ENCODE results near the gene CRLF3.

CRLF3 gene

GRCh38 chr17:30794372-30794771 is 30.1 kb downstream of the CRLF3 start:
- Histone ChIP-seq H3K9me3 (ENCODE audit: control insufficient read depth, insufficient read depth, low read depth, low read length) (no peaks in the 10 kb centered on the region), H3K36me3 (ENCODE audit: control insufficient read depth in 2 of 2, insufficient read depth in 1 of 2, low read length in 2 of 2) (peaks cover 83 to 89% of the 10 kb centered on the region in 2 experiments), H3K4me3 (ENCODE audit: low read depth, low read length) (no peak overlapping the region), H3K27ac (ENCODE audit: extremely low read depth, low read depth, low read length) (no peak overlapping the region), H3K4me1 (ENCODE audit: control insufficient read depth, insufficient read depth, low read length) (no peaks in the 10 kb centered on the region)
- CTCF ChIA-PET, result no interaction called here
- TF ChIP-seq, protein P1, sequence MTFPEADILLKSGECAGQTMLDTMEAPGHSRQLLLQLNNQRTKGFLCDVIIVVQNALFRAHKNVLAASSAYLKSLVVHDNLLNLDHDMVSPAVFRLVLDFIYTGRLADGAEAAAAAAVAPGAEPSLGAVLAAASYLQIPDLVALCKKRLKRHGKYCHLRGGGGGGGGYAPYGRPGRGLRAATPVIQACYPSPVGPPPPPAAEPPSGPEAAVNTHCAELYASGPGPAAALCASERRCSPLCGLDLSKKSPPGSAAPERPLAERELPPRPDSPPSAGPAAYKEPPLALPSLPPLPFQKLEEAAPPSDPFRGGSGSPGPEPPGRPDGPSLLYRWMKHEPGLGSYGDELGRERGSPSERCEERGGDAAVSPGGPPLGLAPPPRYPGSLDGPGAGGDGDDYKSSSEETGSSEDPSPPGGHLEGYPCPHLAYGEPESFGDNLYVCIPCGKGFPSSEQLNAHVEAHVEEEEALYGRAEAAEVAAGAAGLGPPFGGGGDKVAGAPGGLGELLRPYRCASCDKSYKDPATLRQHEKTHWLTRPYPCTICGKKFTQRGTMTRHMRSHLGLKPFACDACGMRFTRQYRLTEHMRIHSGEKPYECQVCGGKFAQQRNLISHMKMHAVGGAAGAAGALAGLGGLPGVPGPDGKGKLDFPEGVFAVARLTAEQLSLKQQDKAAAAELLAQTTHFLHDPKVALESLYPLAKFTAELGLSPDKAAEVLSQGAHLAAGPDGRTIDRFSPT (tag by site-specific recombination; IDR thresholded peaks at IDR 0.05), result no peak
- TF ChIP-seq ZNF274 (IDR thresholded peaks at IDR 0.05; ENCODE audit: low read length), result no peak
- no peak for TF ChIP-seq ZNF274 (tag by site-specific recombination; IDR thresholded peaks at IDR 0.05; ENCODE audit: borderline replicate concordance)
- no peak for TF ChIP-seq ZNF792 (tag by site-specific recombination; IDR thresholded peaks at IDR 0.05)
- TF ChIP-seq ZNF214 (tag by site-specific recombination; IDR thresholded peaks at IDR 0.05; ENCODE audit: borderline replicate concordance), result no peak
- TF ChIP-seq, protein P2, sequence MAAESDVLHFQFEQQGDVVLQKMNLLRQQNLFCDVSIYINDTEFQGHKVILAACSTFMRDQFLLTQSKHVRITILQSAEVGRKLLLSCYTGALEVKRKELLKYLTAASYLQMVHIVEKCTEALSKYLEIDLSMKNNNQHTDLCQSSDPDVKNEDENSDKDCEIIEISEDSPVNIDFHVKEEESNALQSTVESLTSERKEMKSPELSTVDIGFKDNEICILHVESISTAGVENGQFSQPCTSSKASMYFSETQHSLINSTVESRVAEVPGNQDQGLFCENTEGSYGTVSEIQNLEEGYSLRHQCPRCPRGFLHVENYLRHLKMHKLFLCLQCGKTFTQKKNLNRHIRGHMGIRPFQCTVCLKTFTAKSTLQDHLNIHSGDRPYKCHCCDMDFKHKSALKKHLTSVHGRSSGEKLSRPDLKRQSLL (tag by site-specific recombination; IDR thresholded peaks at IDR 0.05), result no peak
- TF ChIP-seq ZNF302 (tag by site-specific recombination; IDR thresholded peaks at IDR 0.05; ENCODE audit: low read depth), result no peak
- no peak for TF ChIP-seq BCL11A (tag by site-specific recombination; IDR thresholded peaks at IDR 0.05; ENCODE audit: low read depth)
- TF ChIP-seq, protein P3, sequence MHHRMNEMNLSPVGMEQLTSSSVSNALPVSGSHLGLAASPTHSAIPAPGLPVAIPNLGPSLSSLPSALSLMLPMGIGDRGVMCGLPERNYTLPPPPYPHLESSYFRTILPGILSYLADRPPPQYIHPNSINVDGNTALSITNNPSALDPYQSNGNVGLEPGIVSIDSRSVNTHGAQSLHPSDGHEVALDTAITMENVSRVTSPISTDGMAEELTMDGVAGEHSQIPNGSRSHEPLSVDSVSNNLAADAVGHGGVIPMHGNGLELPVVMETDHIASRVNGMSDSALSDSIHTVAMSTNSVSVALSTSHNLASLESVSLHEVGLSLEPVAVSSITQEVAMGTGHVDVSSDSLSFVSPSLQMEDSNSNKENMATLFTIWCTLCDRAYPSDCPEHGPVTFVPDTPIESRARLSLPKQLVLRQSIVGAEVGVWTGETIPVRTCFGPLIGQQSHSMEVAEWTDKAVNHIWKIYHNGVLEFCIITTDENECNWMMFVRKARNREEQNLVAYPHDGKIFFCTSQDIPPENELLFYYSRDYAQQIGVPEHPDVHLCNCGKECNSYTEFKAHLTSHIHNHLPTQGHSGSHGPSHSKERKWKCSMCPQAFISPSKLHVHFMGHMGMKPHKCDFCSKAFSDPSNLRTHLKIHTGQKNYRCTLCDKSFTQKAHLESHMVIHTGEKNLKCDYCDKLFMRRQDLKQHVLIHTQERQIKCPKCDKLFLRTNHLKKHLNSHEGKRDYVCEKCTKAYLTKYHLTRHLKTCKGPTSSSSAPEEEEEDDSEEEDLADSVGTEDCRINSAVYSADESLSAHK (tag by site-specific recombination; IDR thresholded peaks at IDR 0.05), result no peak
- TF ChIP-seq, protein P4, sequence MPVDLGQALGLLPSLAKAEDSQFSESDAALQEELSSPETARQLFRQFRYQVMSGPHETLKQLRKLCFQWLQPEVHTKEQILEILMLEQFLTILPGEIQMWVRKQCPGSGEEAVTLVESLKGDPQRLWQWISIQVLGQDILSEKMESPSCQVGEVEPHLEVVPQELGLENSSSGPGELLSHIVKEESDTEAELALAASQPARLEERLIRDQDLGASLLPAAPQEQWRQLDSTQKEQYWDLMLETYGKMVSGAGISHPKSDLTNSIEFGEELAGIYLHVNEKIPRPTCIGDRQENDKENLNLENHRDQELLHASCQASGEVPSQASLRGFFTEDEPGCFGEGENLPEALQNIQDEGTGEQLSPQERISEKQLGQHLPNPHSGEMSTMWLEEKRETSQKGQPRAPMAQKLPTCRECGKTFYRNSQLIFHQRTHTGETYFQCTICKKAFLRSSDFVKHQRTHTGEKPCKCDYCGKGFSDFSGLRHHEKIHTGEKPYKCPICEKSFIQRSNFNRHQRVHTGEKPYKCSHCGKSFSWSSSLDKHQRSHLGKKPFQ (tag by site-specific recombination; IDR thresholded peaks at IDR 0.05), result no peak
- no peak for TF ChIP-seq ZNF140 (tag by site-specific recombination; IDR thresholded peaks at IDR 0.05)
- TF ChIP-seq SP7 (tag by site-specific recombination; IDR thresholded peaks at IDR 0.05), result no peak
- TF ChIP-seq ZNF138 (tag by site-specific recombination; IDR thresholded peaks at IDR 0.05; ENCODE audit: borderline replicate concordance), result no peak
- no peak for TF ChIP-seq ZNF677 (tag by site-specific recombination; IDR thresholded peaks at IDR 0.05)
- no peak for TF ChIP-seq PRDM6 (tag by site-specific recombination; IDR thresholded peaks at IDR 0.05)
- TF ChIP-seq ZNF16 (tag by site-specific recombination; IDR thresholded peaks at IDR 0.05; ENCODE audit: low read depth), result no peak
- POLR2A ChIA-PET, result interaction anchor here (1.1 kb wide), 1 partner anchor 30 kb away, joined by 3 read pairs; the partner anchor contains the start of gene CRLF3

Data from HEK293 (cell line).